HG02763 (cell line): ENCODE results near the gene TBXAS1.
"Not testable (repeated sequence)": the region's sequence is repeated elsewhere in the genome, so short reads cannot be mapped to it uniquely, and the experiment has no call there.

Experiments
- ATAC-seq: cut with Tn5 transposase; IDR thresholded peaks from one replicate; pipeline ENCODE4 v1.9.1; 2021; ENCODE audit warnings: mild to moderate bottlenecking, moderate library complexity; ENCODE audit not compliant: unreplicated experiment

TBXAS1 gene

GRCh38 chr7:139825666-139826290 is 3.3 kb upstream of the TBXAS1 start:
- no peak for ATAC-seq

- ATAC-seq = no peak
Observed at GRCh38 chr7:139827042-139827441, 2.0 kb upstream of the TBXAS1 start.

GRCh38 chr7:139828446-139828845 is 618 bp upstream of the TBXAS1 start:
- no peak for ATAC-seq

- ATAC-seq = peak; percentile 22
Observed at GRCh38 chr7:139829775-139830117, 682 bp downstream of the TBXAS1 start.

- no peak for ATAC-seq
Observed at GRCh38 chr7:139830292-139830691, 1.2 kb downstream of the TBXAS1 start.

- no peak for ATAC-seq
Observed at GRCh38 chr7:139830782-139831501, 1.9 kb downstream of the TBXAS1 start.

- not testable (repeated sequence) for ATAC-seq
Observed at GRCh38 chr7:139835848-139836247, 6.8 kb downstream of the TBXAS1 start.

GRCh38 chr7:139837291-139837690 is 8.2 kb downstream of the TBXAS1 start:
- not testable (repeated sequence) for ATAC-seq

GRCh38 chr7:139838276-139838675 is 9.2 kb downstream of the TBXAS1 start:
- ATAC-seq = no peak

GRCh38 chr7:139838876-139839275 is 9.8 kb downstream of the TBXAS1 start:
- no peak for ATAC-seq

GRCh38 chr7:139840776-139841175 is 11.7 kb downstream of the TBXAS1 start:
- ATAC-seq = no peak

- ATAC-seq = peak; percentile 82
Observed at GRCh38 chr7:139842401-139843210, 13.5 kb downstream of the TBXAS1 start.

- ATAC-seq = not testable (repeated sequence)
Observed at GRCh38 chr7:139843211-139843537, 14.1 kb downstream of the TBXAS1 start.

GRCh38 chr7:139844779-139845442 is 15.8 kb downstream of the TBXAS1 start:
- ATAC-seq = no peak

GRCh38 chr7:139845443-139845805 is 16.4 kb downstream of the TBXAS1 start:
- no peak for ATAC-seq

- no peak for ATAC-seq
Observed at GRCh38 chr7:139846297-139846696, 17.2 kb downstream of the TBXAS1 start.

- no peak for ATAC-seq
Observed at GRCh38 chr7:139848274-139848673, 19.2 kb downstream of the TBXAS1 start.

- no peak for ATAC-seq
Observed at GRCh38 chr7:139850906-139851305, 21.8 kb downstream of the TBXAS1 start.

- ATAC-seq = no peak
Observed at GRCh38 chr7:139851770-139852481, 22.9 kb downstream of the TBXAS1 start.

- ATAC-seq = no peak
Observed at GRCh38 chr7:139852482-139852845, 23.4 kb downstream of the TBXAS1 start.
